Mesenchymal stem cell (in vitro differentiated cells and primary cell): ENCODE results near the gene PALLD.

Experiments used
- DNase-seq: peaks from one replicate; pipeline ENCODE4 v3.0.0-alpha.2; 2013
- H2AFZ ChIP-seq: one replicate; pipeline ENCODE4 v1.6.1; 2013; ENCODE audit warnings: low read depth, mild to moderate bottlenecking, control low read depth, inconsistent platforms, low read length, moderate library complexity
- H2AK5ac ChIP-seq: 2 replicates; pipeline ENCODE4 v1.6.1; 2013; ENCODE audit warnings: low read length, moderate library complexity, mild to moderate bottlenecking, inconsistent platforms; ENCODE audit not compliant: severe bottlenecking
- H2BK120ac ChIP-seq: one replicate; pipeline ENCODE4 v1.6.1; 2013; ENCODE audit warnings: low read depth, mild to moderate bottlenecking, inconsistent platforms, low read length, moderate library complexity
- H2BK12ac ChIP-seq, 2 experiments: one replicate each; pipeline ENCODE4 v1.6.1; 2013; ENCODE audit warnings: inconsistent platforms in 2 of 2, low read length in 2 of 2, mild to moderate bottlenecking in 2 of 2, moderate library complexity in 2 of 2, control low read depth in 1 of 2
- H2BK15ac ChIP-seq: one replicate; pipeline ENCODE4 v1.6.1; 2013; ENCODE audit warnings: mild to moderate bottlenecking, low read depth, inconsistent platforms; ENCODE audit not compliant: poor library complexity, severe bottlenecking
- H2BK5ac ChIP-seq: 2 replicates; pipeline ENCODE4 v1.6.1; 2013; ENCODE audit warnings: low read depth, mild to moderate bottlenecking, low read length, control low read depth, inconsistent platforms; ENCODE audit not compliant: poor library complexity, severe bottlenecking
- H3K14ac ChIP-seq, 2 experiments: one replicate each; pipeline ENCODE4 v1.6.1; 2013; ENCODE audit warnings: inconsistent platforms in 2 of 2, low read length in 2 of 2, control low read depth in 1 of 2, mild to moderate bottlenecking in 1 of 2, moderate library complexity in 1 of 2
- H3K18ac ChIP-seq, 2 experiments: one replicate each; pipeline ENCODE4 v1.6.1; 2013; ENCODE audit warnings: inconsistent platforms in 2 of 2, low read length in 2 of 2, control low read depth in 1 of 2, low read depth in 1 of 2, mild to moderate bottlenecking in 1 of 2
- H3K23ac ChIP-seq, 2 experiments: one replicate each; pipeline ENCODE4 v1.6.1; 2013; ENCODE audit warnings: inconsistent platforms in 2 of 2, low read length in 2 of 2, mild to moderate bottlenecking in 2 of 2, moderate library complexity in 2 of 2, control low read depth in 1 of 2
- H3K27ac ChIP-seq: 2 replicates; pipeline ENCODE4 v1.5.1; 2013; ENCODE audit warnings: mild to moderate bottlenecking, moderate library complexity, low read length, control low read depth, inconsistent platforms; ENCODE audit not compliant: poor library complexity, severe bottlenecking
- H3K27me3 ChIP-seq, 2 experiments: 2 replicates each; pipeline versions ENCODE4 v1.6.1 to v1.7.0; 2013; ENCODE audit warnings: low read length in 2 of 2, mild to moderate bottlenecking in 2 of 2, moderate library complexity in 2 of 2, control low read depth in 1 of 2, inconsistent platforms in 1 of 2; ENCODE audit not compliant: control insufficient read depth in 1 of 2, insufficient read depth in 1 of 2
- H3K36me3 ChIP-seq, 2 experiments: 2 replicates each; pipeline versions ENCODE4 v1.6.1 to v1.7.0; 2013; ENCODE audit warnings: low read length in 2 of 2, control low read depth in 1 of 2, inconsistent platforms in 1 of 2, low read depth in 1 of 2, mild to moderate bottlenecking in 1 of 2; ENCODE audit not compliant: insufficient read depth in 2 of 2, control insufficient read depth in 1 of 2
- H3K4ac ChIP-seq, 2 experiments: one replicate each; pipeline ENCODE4 v1.6.1; 2013; ENCODE audit warnings: inconsistent platforms in 2 of 2, low read length in 2 of 2, mild to moderate bottlenecking in 2 of 2, moderate library complexity in 2 of 2, control low read depth in 1 of 2, low read depth in 1 of 2
- H3K4me1 ChIP-seq: 2 replicates; pipeline ENCODE4 v1.6.1; 2013; ENCODE audit warnings: low read depth, low read length, control low read depth; ENCODE audit not compliant: control insufficient read depth, insufficient read depth
- H3K4me2 ChIP-seq: 2 replicates; pipeline ENCODE4 v1.6.1; 2013; ENCODE audit warnings: low read length, mild to moderate bottlenecking, inconsistent platforms; ENCODE audit not compliant: poor library complexity, severe bottlenecking
- H3K4me3 ChIP-seq, 2 experiments: 2 replicates each; pipeline versions ENCODE4 v1.5.1 to v1.7.0; 2013; ENCODE audit warnings: low read length in 2 of 2, mild to moderate bottlenecking in 2 of 2, control low read depth in 1 of 2, low read depth in 1 of 2; ENCODE audit not compliant: insufficient read depth in 1 of 2
- H3K79me1 ChIP-seq: replicated peaks from 2 replicates; pipeline ENCODE4 v1.6.1; 2013; ENCODE audit warnings: mild to moderate bottlenecking, control low read depth, low read length, inconsistent platforms; ENCODE audit not compliant: poor library complexity, severe bottlenecking
- H3K9ac ChIP-seq: 2 replicates; pipeline ENCODE4 v1.7.0; 2013; ENCODE audit warnings: mild to moderate bottlenecking, low read length, moderate library complexity
- H3K9me3 ChIP-seq: 2 replicates; pipeline ENCODE4 v1.7.0; 2013; ENCODE audit warnings: mild to moderate bottlenecking, low read length; ENCODE audit not compliant: control insufficient read depth
- H4K8ac ChIP-seq: one replicate; pipeline ENCODE4 v1.6.1; 2013; ENCODE audit warnings: inconsistent platforms, mild to moderate bottlenecking, low read length, moderate library complexity
- H4K91ac ChIP-seq: one replicate; pipeline ENCODE4 v1.6.1; 2013; ENCODE audit warnings: mild to moderate bottlenecking, low read length, inconsistent platforms
- WGBS: methylation state at CpG from one replicate; pipeline ENCODE4 v1.1.7; 2013; ENCODE audit warnings: mixed read lengths; 5-methylcytosine and 5-hydroxymethylcytosine counted together

PALLD gene

GRCh38 chr4:168791376-168791775 is 294.5 kb downstream of the PALLD start:
- Histone ChIP-seq H3K79me1 (peaks cover 10% of the 10 kb centered on the region), H3K4me3 (no peak overlapping the region), H2BK12ac (no peak overlapping the region), H3K4ac (no peak overlapping the region), H3K18ac (no peak overlapping the region), H3K27me3 (no peaks in the 10 kb centered on the region), H2BK15ac (no peak overlapping the region), H3K4me1 (peaks cover 17% of the 10 kb centered on the region), H3K14ac (no peak overlapping the region), H2BK120ac (no peak overlapping the region), H3K4me2 (no peak overlapping the region), H3K9me3 (no peaks in the 10 kb centered on the region), H4K91ac (no peak overlapping the region), H3K9ac (no peak overlapping the region), H2AFZ (no peak overlapping the region), H3K36me3 (peaks cover 0 to 6% of the 10 kb centered on the region in 2 experiments), H2AK5ac (no peak overlapping the region), H2BK5ac (no peak overlapping the region), H3K23ac (no peak overlapping the region), H4K8ac (no peak overlapping the region), H3K27ac (no peak overlapping the region)
- no peak for DNase-seq
- WGBS: 65% methylated on average over 3 of the region's 5 CpGs

GRCh38 chr4:168793542-168793941 is 296.7 kb downstream of the PALLD start:
- DNase-seq: no peak
- Histone ChIP-seq H3K27me3 (no peaks in the 10 kb centered on the region), H2AFZ (no peak overlapping the region), H3K36me3 (peaks cover 0 to 6% of the 10 kb centered on the region in 2 experiments), H3K27ac (no peak overlapping the region), H3K14ac (no peak overlapping the region), H4K8ac (no peak overlapping the region), H3K4me2 (no peak overlapping the region), H2BK15ac (no peak overlapping the region), H2BK120ac (peak overlapping the region; percentile 11), H2BK5ac (peak overlapping the region; percentile 5), H4K91ac (peak overlapping the region; percentile 78), H3K4ac (no peak overlapping the region), H3K79me1 (peaks cover 10% of the 10 kb centered on the region), H2AK5ac (peak overlapping the region; percentile 47), H3K9ac (no peak overlapping the region), H3K4me1 (peaks cover 15% of the 10 kb centered on the region), H3K4me3 (no peak overlapping the region), H3K9me3 (no peaks in the 10 kb centered on the region), H3K23ac (no peak overlapping the region), H2BK12ac (peak overlapping the region in 1 of 2 experiments; percentile 46), H3K18ac (no peak overlapping the region)
- 98% methylated on average over 5 of the region's 5 CpGs for WGBS

- peak overlapping the region; percentile 47 for H2AK5ac ChIP-seq
- no peak overlapping the region for H3K4me2 ChIP-seq
- no peaks in the 10 kb centered on the region for H3K9me3 ChIP-seq
- peak overlapping the region; percentile 5 for H2BK5ac ChIP-seq
- no peak overlapping the region for H3K9ac ChIP-seq
- H3K27ac ChIP-seq: no peak overlapping the region
- no peak overlapping the region for H2AFZ ChIP-seq
- H4K8ac ChIP-seq: peak overlapping the region; percentile 37
- 92% methylated on average over 20 of the region's 20 CpGs for WGBS
- H3K14ac ChIP-seq: peak overlapping the region in 1 of 2 experiments; percentile 72
- H3K27me3 ChIP-seq: no peaks in the 10 kb centered on the region
- peak overlapping the region in 1 of 2 experiments; percentile 36 for H3K4ac ChIP-seq
- H3K79me1 ChIP-seq: peaks cover 10% of the 10 kb centered on the region
- H2BK12ac ChIP-seq: peak overlapping the region; percentile 46 to 83
- peak overlapping the region; percentile 67 for H2BK15ac ChIP-seq
- no peak overlapping the region for H3K4me3 ChIP-seq
- peak overlapping the region; percentile 78 for H4K91ac ChIP-seq
- H3K36me3 ChIP-seq: peaks cover 0 to 6% of the 10 kb centered on the region in 2 experiments
- H2BK120ac ChIP-seq: peak overlapping the region; percentile 11
- no peak for DNase-seq
- H3K4me1 ChIP-seq: peaks cover 15% of the 10 kb centered on the region
- peak overlapping the region; percentile 1 to 75 for H3K18ac ChIP-seq
- H3K23ac ChIP-seq: no peak overlapping the region
These were observed 297.3 kb downstream of the PALLD start for GRCh38 chr4:168794092-168794707.

GRCh38 chr4:168794881-168795280 is 298.0 kb downstream of the PALLD start:
- Histone ChIP-seq H3K36me3 (peaks cover 0 to 6% of the 10 kb centered on the region in 2 experiments), H3K79me1 (peaks cover 10% of the 10 kb centered on the region), H3K4me3 (no peak overlapping the region), H4K8ac (no peak overlapping the region), H2BK12ac (no peak overlapping the region), H3K9ac (no peak overlapping the region), H2BK120ac (no peak overlapping the region), H3K4me1 (peaks cover 15% of the 10 kb centered on the region), H3K4me2 (no peak overlapping the region), H4K91ac (no peak overlapping the region), H2BK15ac (no peak overlapping the region), H3K18ac (peak overlapping the region in 1 of 2 experiments; percentile 41), H3K27me3 (no peaks in the 10 kb centered on the region), H2BK5ac (no peak overlapping the region), H2AFZ (no peak overlapping the region), H3K23ac (no peak overlapping the region), H3K9me3 (no peaks in the 10 kb centered on the region), H3K27ac (peak overlapping the region; percentile 39), H3K14ac (no peak overlapping the region), H3K4ac (no peak overlapping the region), H2AK5ac (peak overlapping the region; percentile 14)
- WGBS: 87% methylated on average over 3 of the region's 3 CpGs
- DNase-seq: peak; percentile 55
